HS-27A (cell line): Measurements from ENCODE around the gene PDZD2.

Source experiments
- DNase-seq: peaks from one replicate; pipeline ENCODE4 v3.0.0-alpha.2; 2012; ENCODE audit warnings: low read depth, missing footprints

Gene PDZD2

GRCh38 chr5:31867219-31867618 is 228.3 kb downstream of the PDZD2 start:
- DNase-seq = no peak

GRCh38 chr5:31880449-31880848 is 241.5 kb downstream of the PDZD2 start:
- DNase-seq = no peak

- DNase-seq = no peak
Observed at GRCh38 chr5:31884896-31885295, 246.0 kb downstream of the PDZD2 start.

GRCh38 chr5:31886206-31886605 is 247.3 kb downstream of the PDZD2 start:
- DNase-seq = no peak

- no peak for DNase-seq
Observed at GRCh38 chr5:31887556-31887955, 248.6 kb downstream of the PDZD2 start.

- no peak for DNase-seq
Observed at GRCh38 chr5:31888564-31888963, 249.6 kb downstream of the PDZD2 start.

GRCh38 chr5:31889001-31889561 is 250.2 kb downstream of the PDZD2 start:
- DNase-seq = no peak

- DNase-seq = no peak
Observed at GRCh38 chr5:31890046-31890445, 251.1 kb downstream of the PDZD2 start.

- DNase-seq = no peak
Observed at GRCh38 chr5:31894141-31894540, 255.2 kb downstream of the PDZD2 start.

- no peak for DNase-seq
Observed at GRCh38 chr5:31895199-31895820, 256.4 kb downstream of the PDZD2 start.

- no peak for DNase-seq
Observed at GRCh38 chr5:31898036-31898632, 259.2 kb downstream of the PDZD2 start.

GRCh38 chr5:31900296-31900865 is 261.4 kb downstream of the PDZD2 start:
- no peak for DNase-seq

GRCh38 chr5:31901807-31902530 is 263.0 kb downstream of the PDZD2 start:
- no peak for DNase-seq

GRCh38 chr5:31908396-31908795 is 269.5 kb downstream of the PDZD2 start:
- DNase-seq = no peak

- DNase-seq = no peak
Observed at GRCh38 chr5:31909073-31909472, 270.1 kb downstream of the PDZD2 start.

- DNase-seq = no peak
Observed at GRCh38 chr5:31911291-31912265, 272.6 kb downstream of the PDZD2 start.

- DNase-seq = no peak
Observed at GRCh38 chr5:31913808-31914207, 274.9 kb downstream of the PDZD2 start.

- no peak for DNase-seq
Observed at GRCh38 chr5:31916327-31916726, 277.4 kb downstream of the PDZD2 start.

- DNase-seq = no peak
Observed at GRCh38 chr5:31918739-31919138, 279.8 kb downstream of the PDZD2 start.

GRCh38 chr5:31921852-31922305 is 282.9 kb downstream of the PDZD2 start:
- no peak for DNase-seq

- DNase-seq = no peak
Observed at GRCh38 chr5:31924005-31924404, 285.1 kb downstream of the PDZD2 start.
